HepG2 (cell line): ENCODE data around the gene CFAP91. TPM values are rescaled to one million over a fixed set of nuclear protein-coding genes. Genes with fewer than 3 reads are reported as not detected.

Source experiments
- ESRRA ChIP-seq: sonication (generic); formaldehyde crosslinking; IDR thresholded peaks from 2 replicates; pipeline ENCODE4 v1.5.1; 2020; ENCODE audit warnings: mild to moderate bottlenecking, low read depth, missing genetic modification reagents
- IRF2 ChIP-seq: IDR thresholded peaks from 2 replicates; pipeline ENCODE4 v1.6.1; 2018; ENCODE audit warnings: missing genetic modification reagents, missing compliant biosample characterization
- MIXL1 ChIP-seq: IDR thresholded peaks from 2 replicates; pipeline ENCODE4 v1.6.1; 2016
- NFKB2 ChIP-seq: sonication (generic); formaldehyde crosslinking; IDR thresholded peaks from 2 replicates; pipeline ENCODE4 v1.4.0; 2020; ENCODE audit warnings: missing genetic modification reagents, borderline replicate concordance
- ZIK1 ChIP-seq: sonication (generic); formaldehyde crosslinking; IDR thresholded peaks from 2 replicates; pipeline ENCODE4 v1.5.0; 2020; ENCODE audit warnings: mild to moderate bottlenecking, low read depth, missing genetic modification reagents, borderline replicate concordance
- ZNF558 ChIP-seq: sonication (generic); formaldehyde crosslinking; IDR thresholded peaks from 2 replicates; pipeline ENCODE4 v1.9.0; 2022; ENCODE audit warnings: mild to moderate bottlenecking, missing genetic modification reagents, borderline replicate concordance
- ZSCAN31 ChIP-seq: sonication (generic); formaldehyde crosslinking; IDR thresholded peaks from 2 replicates; pipeline ENCODE4 v1.5.0; 2020; ENCODE audit warnings: low read depth, mild to moderate bottlenecking, missing genetic modification reagents
- polyA plus RNA-seq, 8 experiments: library from polyadenylated mRNA; depleted of rRNA in 3 of 8; stranded (reverse) in 7 of 8; unstranded in 1 of 8; fragments of >200 nt; fragmentation: Illumina TruSeq in 4 of 8; extraction: Trizol in 4 of 8; gene quantifications; 2 replicates each; pipeline versions ENCODE4 v1.2.1 to v1.2.3, GENCODE V29; 2011 to 2016; ENCODE audit warnings: low read depth in 4 of 8, missing spikeins in 1 of 8, mixed read lengths in 1 of 8; ENCODE audit not compliant: insufficient read depth in 1 of 8
- total RNA-seq, 5 experiments: library from RNA; depleted of rRNA; stranded (reverse); fragments of >200 nt; fragmentation: Illumina TruSeq; extraction: Trizol; gene quantifications; 2 replicates each; pipeline ENCODE4 v1.2.3, GENCODE V29; 2016; ENCODE audit warnings: low read depth in 1 of 5
- TF ChIP-seq, protein P1 (sequence below): sonication (generic); formaldehyde crosslinking; IDR thresholded peaks from 2 replicates; pipeline ENCODE4 v1.8.1; 2022; ENCODE audit warnings: mild to moderate bottlenecking, missing genetic modification reagents
- TF ChIP-seq, protein P2 (sequence below): IDR thresholded peaks from 2 replicates; pipeline ENCODE4 v1.4.0; 2020; ENCODE audit warnings: mild to moderate bottlenecking, missing genetic modification reagents
- TF ChIP-seq, protein P3 (sequence below): sonication (generic); formaldehyde crosslinking; IDR thresholded peaks from 2 replicates; pipeline ENCODE4 v1.4.0; 2020; ENCODE audit warnings: mild to moderate bottlenecking, missing genetic modification reagents
- TF ChIP-seq, protein P4 (sequence below): sonication (generic); formaldehyde crosslinking; IDR thresholded peaks from 2 replicates; pipeline ENCODE4 v1.5.1; 2020; ENCODE audit warnings: mild to moderate bottlenecking, moderate library complexity, missing genetic modification reagents
- TF ChIP-seq, protein P5 (sequence below): IDR thresholded peaks from 2 replicates; pipeline ENCODE4 v1.6.1; 2016; ENCODE audit warnings: mild to moderate bottlenecking, missing biosample characterization, missing genetic modification reagents

Gene CFAP91
- total and polyA plus RNA-seq, 2 of the 13 experiments (the other 11 are each of a cell fraction or from before 2014, with no cell fraction given) = not detected

DNA sequence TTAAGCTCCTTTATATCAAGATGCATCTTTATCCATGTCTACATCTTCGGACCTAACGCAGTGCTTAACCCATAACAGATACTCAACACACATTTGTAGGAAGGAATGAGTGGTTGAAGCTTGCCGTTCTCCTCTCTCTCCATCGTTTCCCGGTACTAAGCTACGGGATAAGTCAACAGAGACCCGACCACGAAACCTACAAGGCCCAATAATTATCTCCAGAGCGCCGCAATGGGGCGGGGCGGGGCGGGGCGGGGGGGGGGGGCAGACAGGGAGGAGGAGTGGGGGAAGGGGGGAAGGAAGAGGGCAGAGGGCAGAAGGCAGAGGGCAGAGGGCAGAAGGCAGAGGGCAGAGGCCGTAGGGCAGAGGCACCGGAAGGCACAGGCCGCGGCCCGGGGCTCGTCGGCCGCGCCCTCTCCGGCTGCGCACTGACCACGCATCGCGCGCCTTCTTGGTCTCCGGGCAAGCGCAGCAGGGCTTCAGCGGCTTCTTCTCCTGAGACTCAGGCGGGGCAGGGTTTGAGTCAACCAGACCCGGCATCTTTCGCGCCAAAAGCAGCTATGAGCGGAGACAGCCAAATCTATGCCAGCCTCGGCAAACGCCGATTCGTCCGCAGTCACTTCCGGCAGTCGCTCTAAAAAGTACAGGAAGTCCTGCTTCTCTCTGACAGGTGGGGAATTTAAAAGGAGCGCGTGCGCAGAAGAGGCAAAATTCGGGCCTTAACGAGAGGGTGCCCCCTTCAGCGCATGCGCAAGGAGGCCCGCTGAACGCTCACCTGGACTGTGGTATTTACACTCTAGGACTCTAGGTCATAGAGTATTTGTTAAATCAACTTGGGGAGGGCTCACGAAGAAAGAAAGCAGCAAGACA is 25.8 kb upstream of the CFAP91 start, which contains the start of gene COX17 (continued):
- TF ChIP-seq ZSCAN31 (CRISPR knock-in tag) = peak; percentile 78; the same call in 1 of the 2 replicates
- TF ChIP-seq, protein P1, sequence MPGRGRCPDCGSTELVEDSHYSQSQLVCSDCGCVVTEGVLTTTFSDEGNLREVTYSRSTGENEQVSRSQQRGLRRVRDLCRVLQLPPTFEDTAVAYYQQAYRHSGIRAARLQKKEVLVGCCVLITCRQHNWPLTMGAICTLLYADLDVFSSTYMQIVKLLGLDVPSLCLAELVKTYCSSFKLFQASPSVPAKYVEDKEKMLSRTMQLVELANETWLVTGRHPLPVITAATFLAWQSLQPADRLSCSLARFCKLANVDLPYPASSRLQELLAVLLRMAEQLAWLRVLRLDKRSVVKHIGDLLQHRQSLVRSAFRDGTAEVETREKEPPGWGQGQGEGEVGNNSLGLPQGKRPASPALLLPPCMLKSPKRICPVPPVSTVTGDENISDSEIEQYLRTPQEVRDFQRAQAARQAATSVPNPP (CRISPR knock-in tag) = no peak
- peak; percentile 29; the same call in 1 of the 2 replicates for TF ChIP-seq ESRRA
- peak; percentile 49; the same call in 1 of the 2 replicates for TF ChIP-seq ZNF558
- TF ChIP-seq, protein P2, sequence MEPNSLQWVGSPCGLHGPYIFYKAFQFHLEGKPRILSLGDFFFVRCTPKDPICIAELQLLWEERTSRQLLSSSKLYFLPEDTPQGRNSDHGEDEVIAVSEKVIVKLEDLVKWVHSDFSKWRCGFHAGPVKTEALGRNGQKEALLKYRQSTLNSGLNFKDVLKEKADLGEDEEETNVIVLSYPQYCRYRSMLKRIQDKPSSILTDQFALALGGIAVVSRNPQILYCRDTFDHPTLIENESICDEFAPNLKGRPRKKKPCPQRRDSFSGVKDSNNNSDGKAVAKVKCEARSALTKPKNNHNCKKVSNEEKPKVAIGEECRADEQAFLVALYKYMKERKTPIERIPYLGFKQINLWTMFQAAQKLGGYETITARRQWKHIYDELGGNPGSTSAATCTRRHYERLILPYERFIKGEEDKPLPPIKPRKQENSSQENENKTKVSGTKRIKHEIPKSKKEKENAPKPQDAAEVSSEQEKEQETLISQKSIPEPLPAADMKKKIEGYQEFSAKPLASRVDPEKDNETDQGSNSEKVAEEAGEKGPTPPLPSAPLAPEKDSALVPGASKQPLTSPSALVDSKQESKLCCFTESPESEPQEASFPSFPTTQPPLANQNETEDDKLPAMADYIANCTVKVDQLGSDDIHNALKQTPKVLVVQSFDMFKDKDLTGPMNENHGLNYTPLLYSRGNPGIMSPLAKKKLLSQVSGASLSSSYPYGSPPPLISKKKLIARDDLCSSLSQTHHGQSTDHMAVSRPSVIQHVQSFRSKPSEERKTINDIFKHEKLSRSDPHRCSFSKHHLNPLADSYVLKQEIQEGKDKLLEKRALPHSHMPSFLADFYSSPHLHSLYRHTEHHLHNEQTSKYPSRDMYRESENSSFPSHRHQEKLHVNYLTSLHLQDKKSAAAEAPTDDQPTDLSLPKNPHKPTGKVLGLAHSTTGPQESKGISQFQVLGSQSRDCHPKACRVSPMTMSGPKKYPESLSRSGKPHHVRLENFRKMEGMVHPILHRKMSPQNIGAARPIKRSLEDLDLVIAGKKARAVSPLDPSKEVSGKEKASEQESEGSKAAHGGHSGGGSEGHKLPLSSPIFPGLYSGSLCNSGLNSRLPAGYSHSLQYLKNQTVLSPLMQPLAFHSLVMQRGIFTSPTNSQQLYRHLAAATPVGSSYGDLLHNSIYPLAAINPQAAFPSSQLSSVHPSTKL (CRISPR knock-in tag) = peak; percentile 42
- no peak; the same call in 1 of the 2 replicates for TF ChIP-seq ZIK1 (CRISPR knock-in tag)
- TF ChIP-seq IRF2 (CRISPR knock-in tag) = peak; percentile 57
- TF ChIP-seq, protein P3, sequence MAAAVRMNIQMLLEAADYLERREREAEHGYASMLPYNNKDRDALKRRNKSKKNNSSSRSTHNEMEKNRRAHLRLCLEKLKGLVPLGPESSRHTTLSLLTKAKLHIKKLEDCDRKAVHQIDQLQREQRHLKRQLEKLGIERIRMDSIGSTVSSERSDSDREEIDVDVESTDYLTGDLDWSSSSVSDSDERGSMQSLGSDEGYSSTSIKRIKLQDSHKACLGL (CRISPR knock-in tag) = peak; percentile 23; the same call in 1 of the 2 replicates
- TF ChIP-seq, protein P4, sequence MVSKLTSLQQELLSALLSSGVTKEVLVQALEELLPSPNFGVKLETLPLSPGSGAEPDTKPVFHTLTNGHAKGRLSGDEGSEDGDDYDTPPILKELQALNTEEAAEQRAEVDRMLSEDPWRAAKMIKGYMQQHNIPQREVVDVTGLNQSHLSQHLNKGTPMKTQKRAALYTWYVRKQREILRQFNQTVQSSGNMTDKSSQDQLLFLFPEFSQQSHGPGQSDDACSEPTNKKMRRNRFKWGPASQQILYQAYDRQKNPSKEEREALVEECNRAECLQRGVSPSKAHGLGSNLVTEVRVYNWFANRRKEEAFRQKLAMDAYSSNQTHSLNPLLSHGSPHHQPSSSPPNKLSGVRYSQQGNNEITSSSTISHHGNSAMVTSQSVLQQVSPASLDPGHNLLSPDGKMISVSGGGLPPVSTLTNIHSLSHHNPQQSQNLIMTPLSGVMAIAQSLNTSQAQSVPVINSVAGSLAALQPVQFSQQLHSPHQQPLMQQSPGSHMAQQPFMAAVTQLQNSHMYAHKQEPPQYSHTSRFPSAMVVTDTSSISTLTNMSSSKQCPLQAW = peak; percentile 30; the same call in 1 of the 2 replicates
- peak; percentile 34; the same call in 1 of the 2 replicates for TF ChIP-seq MIXL1 (CRISPR knock-in tag)
- TF ChIP-seq, protein P5, sequence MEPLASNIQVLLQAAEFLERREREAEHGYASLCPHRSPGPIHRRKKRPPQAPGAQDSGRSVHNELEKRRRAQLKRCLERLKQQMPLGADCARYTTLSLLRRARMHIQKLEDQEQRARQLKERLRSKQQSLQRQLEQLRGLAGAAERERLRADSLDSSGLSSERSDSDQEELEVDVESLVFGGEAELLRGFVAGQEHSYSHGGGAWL = peak; percentile 47; the same call in 1 of the 2 replicates
- TF ChIP-seq NFKB2 (CRISPR knock-in tag) = peak; percentile 31; the same call in 1 of the 2 replicates
